Measurements from ENCODE around the gene SORCS1. TPM values are rescaled to one million over a fixed set of nuclear protein-coding genes. Genes with fewer than 3 reads are reported as not detected.
A peak's percentile ranks its signal among the peaks of the same experiment; 100 is the strongest.

The SORCS1 gene
- total and polyA plus RNA-seq, 4 donors, result 0.04 to 3.5 (median 0.05) TPM

DNA sequence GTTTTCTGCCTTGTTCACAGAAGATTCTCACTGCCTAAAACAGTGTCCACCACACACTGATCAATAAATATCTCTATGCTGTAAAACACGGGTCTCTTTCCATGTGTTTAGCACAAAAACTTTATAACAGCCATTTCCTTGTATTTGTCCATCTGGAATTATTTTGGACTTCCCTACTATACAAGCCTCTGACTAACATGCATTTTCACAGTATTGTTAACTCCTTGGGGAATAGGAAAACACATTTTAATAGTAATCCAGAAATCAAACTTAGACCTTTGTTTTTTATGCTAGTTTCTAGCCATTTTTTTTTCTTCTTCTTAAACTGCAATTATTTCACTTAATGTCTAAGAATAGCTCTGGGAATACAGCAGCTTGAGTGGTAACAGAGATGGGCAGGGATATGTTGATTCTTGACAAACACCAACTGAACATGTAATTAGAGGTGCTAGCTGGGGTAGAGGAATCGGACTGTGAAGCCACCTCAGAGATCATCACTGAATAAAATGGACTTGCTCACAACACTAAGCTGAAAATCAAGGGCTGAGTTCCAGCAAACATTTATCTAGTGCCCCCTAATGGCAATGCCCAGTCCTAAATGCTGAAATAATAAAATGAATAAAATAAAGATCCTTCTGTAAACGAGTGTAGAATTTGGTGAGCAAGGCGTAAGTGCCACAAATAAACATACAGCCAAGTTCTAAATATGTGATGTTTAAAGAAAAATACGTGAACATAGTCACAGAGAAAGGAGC lies 593.1 kb downstream of the SORCS1 start:
- H3K9ac ChIP-seq (ENCODE audit: insufficient read depth in 1 of 2, low read length in 2 of 2), result no peak overlapping the region
- H3K4me1 ChIP-seq (ENCODE audit: control insufficient read depth in 5 of 5, insufficient read depth in 5 of 5, low read length in 5 of 5), result peaks cover 0 to 8% (median 5%) of the 10 kb centered on the region in 5 donors
- H3K27me3 ChIP-seq (ENCODE audit: control insufficient read depth in 3 of 3, insufficient read depth in 3 of 3, low read length in 2 of 3), result peaks cover 0 to 4% (median 0%) of the 10 kb centered on the region in 3 donors
- H3K9me3 ChIP-seq (ENCODE audit: control insufficient read depth in 4 of 4, insufficient read depth in 3 of 4, low read length in 3 of 4), result no peaks in the 10 kb centered on the region
- no peak for ATAC-seq (ENCODE audit: insufficient read depth, low FRiP score)
- 43 to 51% methylated on average over 5 of the region's 5 CpGs for WGBS, 2 donors
- TF ChIP-seq, protein P1, sequence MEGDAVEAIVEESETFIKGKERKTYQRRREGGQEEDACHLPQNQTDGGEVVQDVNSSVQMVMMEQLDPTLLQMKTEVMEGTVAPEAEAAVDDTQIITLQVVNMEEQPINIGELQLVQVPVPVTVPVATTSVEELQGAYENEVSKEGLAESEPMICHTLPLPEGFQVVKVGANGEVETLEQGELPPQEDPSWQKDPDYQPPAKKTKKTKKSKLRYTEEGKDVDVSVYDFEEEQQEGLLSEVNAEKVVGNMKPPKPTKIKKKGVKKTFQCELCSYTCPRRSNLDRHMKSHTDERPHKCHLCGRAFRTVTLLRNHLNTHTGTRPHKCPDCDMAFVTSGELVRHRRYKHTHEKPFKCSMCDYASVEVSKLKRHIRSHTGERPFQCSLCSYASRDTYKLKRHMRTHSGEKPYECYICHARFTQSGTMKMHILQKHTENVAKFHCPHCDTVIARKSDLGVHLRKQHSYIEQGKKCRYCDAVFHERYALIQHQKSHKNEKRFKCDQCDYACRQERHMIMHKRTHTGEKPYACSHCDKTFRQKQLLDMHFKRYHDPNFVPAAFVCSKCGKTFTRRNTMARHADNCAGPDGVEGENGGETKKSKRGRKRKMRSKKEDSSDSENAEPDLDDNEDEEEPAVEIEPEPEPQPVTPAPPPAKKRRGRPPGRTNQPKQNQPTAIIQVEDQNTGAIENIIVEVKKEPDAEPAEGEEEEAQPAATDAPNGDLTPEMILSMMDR (IDR thresholded peaks at IDR 0.05; ENCODE audit: control extremely low read depth, extremely low read depth), result no peak
- H3K36me3 ChIP-seq (ENCODE audit: control insufficient read depth in 4 of 4, insufficient read depth in 4 of 4, low read length in 4 of 4), result no peaks in the 10 kb centered on the region
- H3K27ac ChIP-seq (ENCODE audit: low read depth in 1 of 2, low read length in 1 of 2), result no peak overlapping the region
- DNase-seq, result peak in 2 of 3 donors; percentile 44 to 59
- H3K4me3 ChIP-seq, result no peak overlapping the region

DNA sequence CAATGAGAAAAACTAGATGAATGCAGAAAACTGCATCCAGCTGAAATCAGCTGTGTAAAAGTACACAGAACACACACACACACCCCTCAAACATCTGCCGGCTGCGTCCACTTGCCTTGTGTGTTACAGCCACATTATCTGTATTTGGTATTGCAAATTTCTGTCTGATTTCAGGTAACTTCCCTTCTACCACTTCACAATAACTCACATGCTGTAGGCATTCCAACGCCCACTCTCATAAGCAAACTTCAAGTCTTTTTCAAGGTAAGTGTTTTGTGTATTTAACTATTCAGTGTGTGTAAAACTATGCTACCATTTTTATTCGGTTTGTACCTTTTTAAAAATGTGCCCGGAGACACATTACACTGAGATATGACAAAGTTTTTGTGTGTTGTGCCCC lies 594.2 kb downstream of the SORCS1 start:
- 62 to 77% methylated on average over 5 of the region's 5 CpGs for WGBS, 2 donors
- Histone ChIP-seq H3K9ac (ENCODE audit: insufficient read depth in 1 of 2, low read length in 2 of 2) (peak overlapping the region in 1 of 2 donors; percentile 38), H3K27ac (ENCODE audit: low read depth in 1 of 2, low read length in 1 of 2) (no peak overlapping the region), H3K9me3 (ENCODE audit: control insufficient read depth in 4 of 4, insufficient read depth in 3 of 4, low read length in 3 of 4) (no peaks in the 10 kb centered on the region), H3K4me3 (no peak overlapping the region), H3K36me3 (ENCODE audit: control insufficient read depth in 4 of 4, insufficient read depth in 4 of 4, low read length in 4 of 4) (no peaks in the 10 kb centered on the region), H3K27me3 (ENCODE audit: control insufficient read depth in 3 of 3, insufficient read depth in 3 of 3, low read length in 2 of 3) (peaks cover 0 to 2% (median 0%) of the 10 kb centered on the region in 3 donors), H3K4me1 (ENCODE audit: control insufficient read depth in 5 of 5, insufficient read depth in 5 of 5, low read length in 5 of 5) (peaks cover 0 to 8% (median 5%) of the 10 kb centered on the region in 5 donors)
- TF ChIP-seq, protein P1 (IDR thresholded peaks at IDR 0.05; ENCODE audit: control extremely low read depth, extremely low read depth), result no peak
- DNase-seq (peak in 2 of 3 donors; percentile 6 to 44), ATAC-seq (ENCODE audit: insufficient read depth, low FRiP score) (no peak)

DNA sequence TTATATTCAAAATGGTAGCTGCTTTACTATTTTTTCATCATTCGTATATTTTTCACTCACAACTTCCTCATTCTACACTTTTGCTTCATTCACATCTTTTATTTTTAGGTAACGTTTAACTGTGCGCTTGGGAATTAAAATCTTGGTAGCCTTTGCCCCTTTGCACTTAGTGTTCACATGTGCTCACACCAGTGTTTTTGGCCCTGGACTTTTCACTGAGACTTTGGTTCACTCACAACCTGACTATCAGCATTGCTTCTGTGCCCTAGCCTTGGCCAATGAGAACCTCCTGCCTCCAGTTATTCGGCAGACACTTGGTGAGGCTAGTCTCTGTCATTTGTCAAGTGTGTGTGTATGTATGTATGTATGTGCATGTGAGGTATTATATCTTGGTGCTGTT lies 596.9 kb downstream of the SORCS1 start:
- Histone ChIP-seq H3K9ac (ENCODE audit: insufficient read depth in 1 of 2, low read length in 2 of 2) (no peak overlapping the region), H3K27ac (ENCODE audit: low read depth in 1 of 2, low read length in 1 of 2) (no peak overlapping the region), H3K4me3 (no peak overlapping the region), H3K4me1 (ENCODE audit: control insufficient read depth in 5 of 5, insufficient read depth in 5 of 5, low read length in 5 of 5) (peaks cover 0 to 8% (median 5%) of the 10 kb centered on the region in 5 donors), H3K27me3 (ENCODE audit: control insufficient read depth in 3 of 3, insufficient read depth in 3 of 3, low read length in 2 of 3) (no peaks in the 10 kb centered on the region), H3K9me3 (ENCODE audit: control insufficient read depth in 4 of 4, insufficient read depth in 3 of 4, low read length in 3 of 4) (no peaks in the 10 kb centered on the region), H3K36me3 (ENCODE audit: control insufficient read depth in 4 of 4, insufficient read depth in 4 of 4, low read length in 4 of 4) (no peaks in the 10 kb centered on the region)
- ATAC-seq (ENCODE audit: insufficient read depth, low FRiP score) (no peak), DNase-seq (no peak)
- TF ChIP-seq, protein P1 (IDR thresholded peaks at IDR 0.05; ENCODE audit: control extremely low read depth, extremely low read depth), result no peak
- 89 to 90% methylated on average over 4 of the region's 4 CpGs for WGBS, 2 donors

All from lung (tissue), 12 donors.